Measurements from ENCODE around the gene PCDHA8. TPM values are rescaled to one million over a fixed set of nuclear protein-coding genes. Genes with fewer than 3 reads are reported as not detected.

PCDHA8 gene, protein sequence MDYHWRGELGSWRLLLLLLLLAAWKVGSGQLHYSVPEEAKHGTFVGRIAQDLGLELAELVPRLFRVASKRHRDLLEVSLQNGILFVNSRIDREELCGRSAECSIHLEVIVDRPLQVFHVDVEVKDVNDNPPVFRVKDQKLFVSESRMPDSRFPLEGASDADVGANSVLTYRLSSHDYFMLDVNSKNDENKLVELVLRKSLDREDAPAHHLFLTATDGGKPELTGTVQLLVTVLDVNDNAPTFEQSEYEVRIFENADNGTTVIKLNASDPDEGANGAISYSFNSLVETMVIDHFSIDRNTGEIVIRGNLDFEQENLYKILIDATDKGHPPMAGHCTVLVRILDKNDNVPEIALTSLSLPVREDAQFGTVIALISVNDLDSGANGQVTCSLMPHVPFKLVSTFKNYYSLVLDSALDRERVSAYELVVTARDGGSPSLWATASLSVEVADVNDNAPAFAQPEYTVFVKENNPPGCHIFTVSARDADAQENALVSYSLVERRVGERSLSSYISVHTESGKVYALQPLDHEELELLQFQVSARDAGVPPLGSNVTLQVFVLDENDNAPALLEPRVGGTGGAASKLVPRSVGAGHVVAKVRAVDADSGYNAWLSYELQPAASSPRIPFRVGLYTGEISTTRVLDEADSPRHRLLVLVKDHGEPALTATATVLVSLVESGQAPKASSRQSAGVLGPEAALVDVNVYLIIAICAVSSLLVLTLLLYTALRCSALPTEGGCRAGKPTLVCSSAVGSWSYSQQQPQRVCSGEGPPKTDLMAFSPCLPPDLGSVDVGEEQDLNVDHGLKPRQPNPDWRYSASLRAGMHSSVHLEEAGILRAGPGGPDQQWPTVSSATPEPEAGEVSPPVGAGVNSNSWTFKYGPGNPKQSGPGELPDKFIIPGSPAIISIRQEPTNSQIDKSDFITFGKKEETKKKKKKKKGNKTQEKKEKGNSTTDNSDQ
- total RNA-seq (2016; rRNA removed; fragmentation: Illumina TruSeq; extraction: Trizol): 0.07 and 0.11 TPM in 2 replicates
- not detected in 2 replicates for total RNA-seq (2016; cell fraction: cytosol; rRNA removed; fragmentation: Illumina TruSeq; extraction: Trizol; ENCODE audit: low read depth)
- 0.13 TPM in 1 of 2 replicates, not detected in the other for total RNA-seq (2016; cell fraction: insoluble cytoplasmic fraction; rRNA removed; fragmentation: Illumina TruSeq; extraction: Trizol)
- not detected in 2 replicates for total RNA-seq (2016; cell fraction: membrane; rRNA removed; fragmentation: Illumina TruSeq; extraction: Trizol)
- total RNA-seq (2016; cell fraction: nucleus; rRNA removed; fragmentation: Illumina TruSeq; extraction: Trizol): 0.16 and 0.22 TPM in 2 replicates
- 0.03 and 0.04 TPM in 2 replicates for polyA plus RNA-seq (2011; rRNA removed)
- 0.04 and 0.05 TPM in 2 replicates for polyA plus RNA-seq (2011; cell fraction: cytosol; rRNA removed)
- 0.10 and 0.12 TPM in 2 replicates for polyA plus RNA-seq (2011; cell fraction: nucleus; rRNA removed)
- polyA plus RNA-seq (2012): 0.07 and 0.08 TPM in 2 replicates
- polyA plus RNA-seq (2016; cell fraction: cytosol; fragmentation: Illumina TruSeq; extraction: Trizol; ENCODE audit: low read depth): not detected in 2 replicates
- 0.12 TPM in 1 of 2 replicates, not detected in the other for polyA plus RNA-seq (2016; cell fraction: insoluble cytoplasmic fraction; fragmentation: Illumina TruSeq; extraction: Trizol; ENCODE audit: low read depth)
- polyA plus RNA-seq (2016; cell fraction: membrane; fragmentation: Illumina TruSeq; extraction: Trizol; ENCODE audit: low read depth): not detected in 2 replicates
- polyA plus RNA-seq (2016; cell fraction: nucleus; fragmentation: Illumina TruSeq; extraction: Trizol; ENCODE audit: insufficient read depth, low read depth): 0.23 TPM in 1 of 2 replicates, not detected in the other
- polyA minus RNA-seq (2011; rRNA and poly(A)+ RNA removed; ENCODE audit: low replicate concordance): 0.60 TPM in 1 of 2 replicates, not detected in the other
- not detected in 2 replicates for polyA minus RNA-seq (2011; cell fraction: cytosol; rRNA and poly(A)+ RNA removed)
- 0.62 and 1.0 TPM in 2 replicates for polyA minus RNA-seq (2011; cell fraction: nucleus; rRNA and poly(A)+ RNA removed)
- percentile 25 among the genes with signal in this experiment for Bru-seq, nascent RNA
- BruChase-seq, experiment 1, labeled RNA remaining after a 6-hour chase: percentile 36 among the genes with signal in this experiment
- BruChase-seq, experiment 2, labeled RNA remaining after a 2-hour chase: percentile 30 among the genes with signal in this experiment
- long read RNA-seq, experiment 1: 0 reads
- long read RNA-seq, experiment 2: 0 reads

DNA sequence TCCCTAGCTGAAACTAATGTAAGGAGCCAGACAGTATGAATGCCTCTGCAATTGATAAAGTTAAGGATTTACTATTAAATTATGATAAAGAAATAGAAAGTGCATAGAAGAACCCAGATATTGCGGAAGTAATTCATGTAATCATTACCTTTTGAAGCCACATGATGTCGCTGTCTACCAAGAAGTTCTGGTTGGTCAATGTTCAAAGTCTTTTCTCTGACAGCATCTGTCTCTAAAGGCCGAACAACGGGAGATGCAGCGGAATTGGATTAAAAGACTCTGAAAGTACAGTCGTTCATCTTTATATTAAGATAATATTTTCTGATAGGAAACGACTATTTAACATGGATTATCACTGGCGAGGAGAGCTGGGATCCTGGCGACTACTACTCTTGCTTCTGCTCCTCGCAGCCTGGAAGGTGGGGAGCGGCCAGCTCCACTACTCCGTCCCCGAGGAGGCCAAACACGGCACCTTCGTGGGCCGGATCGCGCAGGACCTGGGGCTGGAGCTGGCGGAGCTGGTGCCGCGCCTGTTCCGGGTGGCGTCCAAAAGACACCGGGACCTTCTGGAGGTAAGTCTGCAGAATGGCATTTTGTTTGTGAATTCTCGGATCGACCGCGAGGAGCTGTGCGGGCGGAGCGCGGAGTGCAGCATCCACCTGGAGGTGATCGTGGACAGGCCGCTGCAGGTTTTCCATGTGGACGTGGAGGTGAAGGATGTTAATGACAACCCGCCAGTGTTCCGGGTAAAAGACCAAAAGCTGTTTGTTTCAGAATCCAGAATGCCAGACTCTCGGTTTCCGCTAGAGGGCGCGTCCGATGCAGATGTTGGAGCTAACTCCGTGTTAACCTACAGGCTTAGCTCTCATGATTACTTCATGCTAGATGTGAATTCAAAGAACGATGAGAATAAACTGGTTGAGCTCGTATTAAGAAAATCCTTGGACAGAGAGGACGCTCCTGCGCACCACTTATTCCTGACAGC, at the start of gene PCDHA8:
Gene PCDHA8, plus strand, starts transcription at position 210 of the 985 bp plus-strand sequence. Its CDS starts 135 bp downstream, at position 345.
- no peaks in the 10 kb centered on the region for H3K4me1 ChIP-seq (ENCODE audit: insufficient read depth, low read length)
- H2AFZ ChIP-seq (ENCODE audit: low read length): no peak within 1 kb of the TSS
- CTCF ChIA-PET (ENCODE audit: low intra/inter-chr PET ratio, low total read pairs): interaction anchor here (2.4 kb wide), 1 partner anchor 200 kb away, joined by 37 read pairs; no protein-coding TSS in a partner anchor
- WGBS (ENCODE audit: low lambda C conversion rate): 30% methylated on average over 30 of the region's 47 CpGs
- no peaks in the 10 kb centered on the region for H3K27me3 ChIP-seq (ENCODE audit: control insufficient read depth in 1 of 2, insufficient read depth in 2 of 2, low read length in 2 of 2)
- ATAC-seq: peak; percentile 89
- peak; percentile 76 for FAIRE-seq
- no peak within 1 kb of the TSS for H3K9ac ChIP-seq (ENCODE audit: insufficient read depth, low read depth, low read length)
- H3K27ac ChIP-seq (ENCODE audit: extremely low read length, insufficient read depth, low read length): no peak within 1 kb of the TSS
- peak within 1 kb of the TSS; percentile 42; the same call in 1 of the 2 replicates for H3K4me2 ChIP-seq (ENCODE audit: low read depth, low read length)
- no peaks in the 10 kb centered on the region for H4K20me1 ChIP-seq (ENCODE audit: insufficient read depth, low read length)
- BruUV-seq (replicated peaks): no TSS peak
- DNase-seq (ENCODE audit: low spot score): peak; percentile 48
- POLR2A ChIA-PET: no interaction called here
- H3K79me2 ChIP-seq (ENCODE audit: insufficient read depth, low read length): no peaks in the 10 kb centered on the region
- in situ Hi-C loops (cut with HindIII; ENCODE audit: extremely low pct_ligation_motif_present, low pct_unique_long_range_greater_than_20kb): no loop called here
- no peaks in the 10 kb centered on the region for H3K36me3 ChIP-seq (replicated peaks in 1 of 2; ENCODE audit: control insufficient read depth in 1 of 2, insufficient read depth in 2 of 2, low read length in 2 of 2)
- H3K4me3 ChIP-seq (replicated peaks in 1 of 3; ENCODE audit: insufficient read depth in 1 of 3, low read depth in 2 of 3, low read length in 3 of 3): peak within 1 kb of the TSS in 2 of 3 experiments; percentile 28 to 49; a peak in 3 of 6 replicates
- intact Hi-C loops (cut with micrococcal nuclease; ENCODE audit: unreplicated experiment): loop anchor here (1.0 to 2.0 kb wide), 2 partner anchors 28 to 200 kb away; partner anchors contain the start of gene PCDHA11
- no peaks in the 10 kb centered on the region for H3K9me3 ChIP-seq (ENCODE audit: low read length)
- TF ChIP-seq, protein P1, sequence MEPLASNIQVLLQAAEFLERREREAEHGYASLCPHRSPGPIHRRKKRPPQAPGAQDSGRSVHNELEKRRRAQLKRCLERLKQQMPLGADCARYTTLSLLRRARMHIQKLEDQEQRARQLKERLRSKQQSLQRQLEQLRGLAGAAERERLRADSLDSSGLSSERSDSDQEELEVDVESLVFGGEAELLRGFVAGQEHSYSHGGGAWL (CRISPR knock-in tag; IDR thresholded peaks at IDR 0.05): no peak
- TF ChIP-seq ZBTB40 (IDR thresholded peaks at IDR 0.05) (no peak), ZBTB40 (CRISPR knock-in tag; IDR thresholded peaks at IDR 0.05) (no peak)

Measured in HepG2 (cell line).